GM12874 (cell line): ENCODE measurements around the gene SEC24B.

Experiments used
- CTCF ChIP-seq: IDR thresholded peaks from 2 replicates; pipeline ENCODE4 v1.5.1; 2011; ENCODE audit warnings: low read depth, mild to moderate bottlenecking, control low read depth, low read length, moderate library complexity; ENCODE audit not compliant: insufficient read depth

Gene SEC24B

GRCh38 chr4:109406337-109406931, 27.2 kb upstream of the SEC24B start:
- peak; percentile 46 for TF ChIP-seq CTCF

- no peak for TF ChIP-seq CTCF
Observed at GRCh38 chr4:109407027-109407737, 26.4 kb upstream of the SEC24B start.

- no peak for TF ChIP-seq CTCF
Observed at GRCh38 chr4:109408711-109409110, 24.9 kb upstream of the SEC24B start.

- no peak for TF ChIP-seq CTCF
Observed at GRCh38 chr4:109410226-109410625, 23.4 kb upstream of the SEC24B start.

- TF ChIP-seq CTCF: no peak
Observed at GRCh38 chr4:109410776-109411175, 22.8 kb upstream of the SEC24B start.

GRCh38 chr4:109411964-109412363, 21.7 kb upstream of the SEC24B start:
- no peak for TF ChIP-seq CTCF

GRCh38 chr4:109412776-109413175, 20.8 kb upstream of the SEC24B start:
- TF ChIP-seq CTCF: no peak
